HEK293 (cell line): ENCODE data around the gene DES.

ENCODE experiments used
- CTCF ChIA-PET: fragments of 350-600 bp; formaldehyde crosslinking; extraction: SDS; loops from one replicate; lab custom pipeline; 2021; ENCODE audit warnings: antibody characterized with exemption; lab: Yijun Ruan, JAX
- POLR2A ChIA-PET: fragments of 300-600 bp; formaldehyde crosslinking; extraction: SDS; loops from one replicate; lab custom pipeline; 2020; ENCODE audit warnings: antibody characterized with exemption, inconsistent platforms; lab: Yijun Ruan, JAX
- H3K27ac ChIP-seq: fragments of 200-500 bp; sonication (Bioruptor generic); 2 replicates; pipeline ENCODE4 v1.5.1; 2014; ENCODE audit warnings: low read depth, low read length, control low read depth, inconsistent platforms; ENCODE audit errors: extremely low read depth
- H3K36me3 ChIP-seq, 2 experiments: fragments of 200-500 bp in 1 of 2; sonication (Bioruptor generic) in 1 of 2; 1 replicate in 1 of 2; 2 replicates in 1 of 2; pipeline ENCODE4 v1.5.1; 2014 to 2017; ENCODE audit warnings: inconsistent platforms in 2 of 2, low read length in 2 of 2; ENCODE audit not compliant: control insufficient read depth in 2 of 2, insufficient read depth in 1 of 2
- H3K4me1 ChIP-seq: fragments of 200-500 bp; sonication (Bioruptor generic); 2 replicates; pipeline ENCODE4 v1.5.1; 2014; ENCODE audit warnings: mild to moderate bottlenecking, low read length, inconsistent platforms; ENCODE audit not compliant: control insufficient read depth, insufficient read depth
- H3K4me3 ChIP-seq: 2 replicates; pipeline ENCODE4 v1.5.1; 2011; ENCODE audit warnings: low read depth, mild to moderate bottlenecking, control low read depth, low read length, moderate library complexity
- H3K9me3 ChIP-seq: fragments of 200-500 bp; sonication (Bioruptor generic); 2 replicates; pipeline ENCODE4 v1.5.1; 2014; ENCODE audit warnings: low read depth, low read length, inconsistent platforms; ENCODE audit not compliant: control insufficient read depth, insufficient read depth
- BCL11B ChIP-seq: fragments of 450-650 bp; formaldehyde crosslinking; IDR thresholded peaks from 2 replicates; pipeline ENCODE4 v1.5.1; 2016; ENCODE audit warnings: low read depth, missing biosample characterization, missing genetic modification characterization
- HOXD13 ChIP-seq: sonication (generic); formaldehyde crosslinking; IDR thresholded peaks from 2 replicates; pipeline ENCODE4 v1.8.0; 2022; ENCODE audit warnings: missing genetic modification reagents, borderline replicate concordance
- ZNF132 ChIP-seq: fragments of 450-650 bp; formaldehyde crosslinking; IDR thresholded peaks from 2 replicates; pipeline ENCODE4 v1.5.1; 2017; ENCODE audit warnings: missing biosample characterization, missing genetic modification characterization, borderline replicate concordance
- ZNF2 ChIP-seq: fragments of 450-650 bp; formaldehyde crosslinking; IDR thresholded peaks from 2 replicates; pipeline ENCODE4 v1.5.1; 2016; ENCODE audit warnings: missing biosample characterization, missing genetic modification characterization
- ZNF211 ChIP-seq: fragments of 450-650 bp; formaldehyde crosslinking; IDR thresholded peaks from 2 replicates; pipeline ENCODE4 v1.5.1; 2016; ENCODE audit warnings: low read depth, missing biosample characterization, missing genetic modification characterization
- ZNF335 ChIP-seq: fragments of 450-650 bp; formaldehyde crosslinking; conservative IDR thresholded peaks from 2 replicates; pipeline ENCODE4 v1.5.1; 2016; ENCODE audit warnings: missing biosample characterization, missing genetic modification characterization
- ZNF350 ChIP-seq: fragments of 450-650 bp; formaldehyde crosslinking; IDR thresholded peaks from 2 replicates; pipeline ENCODE4 v1.5.0; 2017; ENCODE audit warnings: missing biosample characterization, mild to moderate bottlenecking, missing genetic modification characterization
- ZNF354C ChIP-seq: fragments of 450-650 bp; formaldehyde crosslinking; IDR thresholded peaks from 2 replicates; pipeline ENCODE4 v1.5.1; 2016; ENCODE audit warnings: missing biosample characterization, missing genetic modification characterization, low read depth, borderline replicate concordance
- ZNF37A ChIP-seq: fragments of 450-650 bp; IDR thresholded peaks from 2 replicates; pipeline ENCODE4 v1.5.1; 2018; ENCODE audit warnings: missing biosample characterization, missing genetic modification characterization
- ZNF514 ChIP-seq: fragments of 450-650 bp; formaldehyde crosslinking; IDR thresholded peaks from 2 replicates; pipeline ENCODE4 v1.5.1; 2016; ENCODE audit warnings: missing biosample characterization, missing genetic modification characterization
- ZNF530 ChIP-seq: fragments of 450-650 bp; formaldehyde crosslinking; IDR thresholded peaks from 2 replicates; pipeline ENCODE4 v1.5.1; 2016; ENCODE audit warnings: low read depth, missing biosample characterization, missing genetic modification characterization
- ZNF623 ChIP-seq: fragments of 450-650 bp; formaldehyde crosslinking; IDR thresholded peaks from 2 replicates; pipeline ENCODE4 v1.5.1; 2016; ENCODE audit warnings: missing biosample characterization, missing genetic modification characterization
- ZNF785 ChIP-seq: fragments of 450-650 bp; formaldehyde crosslinking; IDR thresholded peaks from 2 replicates; pipeline ENCODE4 v1.5.1; 2016; ENCODE audit warnings: missing biosample characterization, missing genetic modification characterization
- ZSCAN23 ChIP-seq: fragments of 450-650 bp; formaldehyde crosslinking; IDR thresholded peaks from 2 replicates; pipeline ENCODE4 v1.5.1; 2016; ENCODE audit warnings: missing biosample characterization, missing genetic modification characterization
- TF ChIP-seq, protein P1 (sequence below): fragments of 450-650 bp; formaldehyde crosslinking; IDR thresholded peaks from 2 replicates; pipeline ENCODE4 v1.5.1; 2016; ENCODE audit warnings: missing biosample characterization, missing genetic modification characterization, low read depth
- TF ChIP-seq, protein P2 (sequence below): fragments of 450-650 bp; formaldehyde crosslinking; IDR thresholded peaks from 2 replicates; pipeline ENCODE4 v1.5.1; 2017; ENCODE audit warnings: missing biosample characterization, missing genetic modification characterization
- TF ChIP-seq, protein P3 (sequence below): fragments of 450-650 bp; formaldehyde crosslinking; IDR thresholded peaks from 2 replicates; pipeline ENCODE4 v1.5.1; 2016; ENCODE audit warnings: missing biosample characterization, missing genetic modification characterization
- TF ChIP-seq, protein P4 (sequence below): fragments of 450-650 bp; formaldehyde crosslinking; IDR thresholded peaks from 2 replicates; pipeline ENCODE4 v1.5.1; 2017; ENCODE audit warnings: missing biosample characterization, missing genetic modification characterization
- TF ChIP-seq, protein P5 (sequence below): fragments of 450-650 bp; formaldehyde crosslinking; IDR thresholded peaks from 2 replicates; pipeline ENCODE4 v1.5.1; 2017; ENCODE audit warnings: missing biosample characterization, missing genetic modification characterization

The DES gene

DNA sequence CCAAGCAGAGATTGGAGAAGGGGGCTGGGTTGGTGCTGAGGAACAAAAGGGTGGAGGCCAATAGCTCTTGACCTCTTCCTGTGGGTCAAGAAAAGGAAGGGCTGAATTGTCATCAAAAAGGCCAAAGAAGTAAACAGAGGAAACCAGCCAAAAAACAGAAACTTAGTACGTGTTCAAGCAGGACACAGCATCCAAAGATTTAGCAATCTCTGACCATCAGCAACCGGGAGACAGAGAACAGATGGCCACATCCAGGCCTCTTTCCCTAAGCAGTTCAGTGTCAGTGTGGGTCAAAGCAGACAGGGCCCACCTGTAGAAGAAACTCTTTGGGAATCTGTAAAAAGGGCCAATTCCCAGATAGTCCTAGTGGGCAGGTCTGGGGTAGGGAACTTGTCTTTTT, 33.3 kb upstream of the DES start:
- no peak overlapping the region for H3K27ac ChIP-seq
- ChIA-PET POLR2A (no interaction called here), CTCF (interaction anchor here (0.7 kb wide), 1 partner anchor 344 kb away, joined by 4 read pairs; no protein-coding TSS in a partner anchor)
- H3K9me3 ChIP-seq: no peaks in the 10 kb centered on the region
- H3K36me3 ChIP-seq: peaks cover 0 to 64% of the 10 kb centered on the region in 2 experiments; a peak in 2 of 3 replicates
- TF ChIP-seq ZNF132 (tag by site-specific recombination) (no peak), ZSCAN23 (tag by site-specific recombination) (no peak), ZNF350 (tag by site-specific recombination) (no peak), ZNF335 (tag by site-specific recombination) (no peak), HOXD13 (CRISPR knock-in tag) (no peak), ZNF514 (no peak), ZNF530 (tag by site-specific recombination) (no peak), ZNF37A (tag by site-specific recombination) (no peak), ZNF785 (no peak)
- TF ChIP-seq, protein P1, sequence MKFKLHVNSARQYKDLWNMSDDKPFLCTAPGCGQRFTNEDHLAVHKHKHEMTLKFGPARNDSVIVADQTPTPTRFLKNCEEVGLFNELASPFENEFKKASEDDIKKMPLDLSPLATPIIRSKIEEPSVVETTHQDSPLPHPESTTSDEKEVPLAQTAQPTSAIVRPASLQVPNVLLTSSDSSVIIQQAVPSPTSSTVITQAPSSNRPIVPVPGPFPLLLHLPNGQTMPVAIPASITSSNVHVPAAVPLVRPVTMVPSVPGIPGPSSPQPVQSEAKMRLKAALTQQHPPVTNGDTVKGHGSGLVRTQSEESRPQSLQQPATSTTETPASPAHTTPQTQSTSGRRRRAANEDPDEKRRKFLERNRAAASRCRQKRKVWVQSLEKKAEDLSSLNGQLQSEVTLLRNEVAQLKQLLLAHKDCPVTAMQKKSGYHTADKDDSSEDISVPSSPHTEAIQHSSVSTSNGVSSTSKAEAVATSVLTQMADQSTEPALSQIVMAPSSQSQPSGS (tag by site-specific recombination): no peak
- TF ChIP-seq, protein P2, sequence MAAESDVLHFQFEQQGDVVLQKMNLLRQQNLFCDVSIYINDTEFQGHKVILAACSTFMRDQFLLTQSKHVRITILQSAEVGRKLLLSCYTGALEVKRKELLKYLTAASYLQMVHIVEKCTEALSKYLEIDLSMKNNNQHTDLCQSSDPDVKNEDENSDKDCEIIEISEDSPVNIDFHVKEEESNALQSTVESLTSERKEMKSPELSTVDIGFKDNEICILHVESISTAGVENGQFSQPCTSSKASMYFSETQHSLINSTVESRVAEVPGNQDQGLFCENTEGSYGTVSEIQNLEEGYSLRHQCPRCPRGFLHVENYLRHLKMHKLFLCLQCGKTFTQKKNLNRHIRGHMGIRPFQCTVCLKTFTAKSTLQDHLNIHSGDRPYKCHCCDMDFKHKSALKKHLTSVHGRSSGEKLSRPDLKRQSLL: no peak
- TF ChIP-seq, protein P3, sequence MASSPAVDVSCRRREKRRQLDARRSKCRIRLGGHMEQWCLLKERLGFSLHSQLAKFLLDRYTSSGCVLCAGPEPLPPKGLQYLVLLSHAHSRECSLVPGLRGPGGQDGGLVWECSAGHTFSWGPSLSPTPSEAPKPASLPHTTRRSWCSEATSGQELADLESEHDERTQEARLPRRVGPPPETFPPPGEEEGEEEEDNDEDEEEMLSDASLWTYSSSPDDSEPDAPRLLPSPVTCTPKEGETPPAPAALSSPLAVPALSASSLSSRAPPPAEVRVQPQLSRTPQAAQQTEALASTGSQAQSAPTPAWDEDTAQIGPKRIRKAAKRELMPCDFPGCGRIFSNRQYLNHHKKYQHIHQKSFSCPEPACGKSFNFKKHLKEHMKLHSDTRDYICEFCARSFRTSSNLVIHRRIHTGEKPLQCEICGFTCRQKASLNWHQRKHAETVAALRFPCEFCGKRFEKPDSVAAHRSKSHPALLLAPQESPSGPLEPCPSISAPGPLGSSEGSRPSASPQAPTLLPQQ (tag by site-specific recombination): no peak
- TF ChIP-seq, protein P4, sequence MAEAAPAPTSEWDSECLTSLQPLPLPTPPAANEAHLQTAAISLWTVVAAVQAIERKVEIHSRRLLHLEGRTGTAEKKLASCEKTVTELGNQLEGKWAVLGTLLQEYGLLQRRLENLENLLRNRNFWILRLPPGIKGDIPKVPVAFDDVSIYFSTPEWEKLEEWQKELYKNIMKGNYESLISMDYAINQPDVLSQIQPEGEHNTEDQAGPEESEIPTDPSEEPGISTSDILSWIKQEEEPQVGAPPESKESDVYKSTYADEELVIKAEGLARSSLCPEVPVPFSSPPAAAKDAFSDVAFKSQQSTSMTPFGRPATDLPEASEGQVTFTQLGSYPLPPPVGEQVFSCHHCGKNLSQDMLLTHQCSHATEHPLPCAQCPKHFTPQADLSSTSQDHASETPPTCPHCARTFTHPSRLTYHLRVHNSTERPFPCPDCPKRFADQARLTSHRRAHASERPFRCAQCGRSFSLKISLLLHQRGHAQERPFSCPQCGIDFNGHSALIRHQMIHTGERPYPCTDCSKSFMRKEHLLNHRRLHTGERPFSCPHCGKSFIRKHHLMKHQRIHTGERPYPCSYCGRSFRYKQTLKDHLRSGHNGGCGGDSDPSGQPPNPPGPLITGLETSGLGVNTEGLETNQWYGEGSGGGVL (tag by site-specific recombination): no peak
- TF ChIP-seq, protein P5, sequence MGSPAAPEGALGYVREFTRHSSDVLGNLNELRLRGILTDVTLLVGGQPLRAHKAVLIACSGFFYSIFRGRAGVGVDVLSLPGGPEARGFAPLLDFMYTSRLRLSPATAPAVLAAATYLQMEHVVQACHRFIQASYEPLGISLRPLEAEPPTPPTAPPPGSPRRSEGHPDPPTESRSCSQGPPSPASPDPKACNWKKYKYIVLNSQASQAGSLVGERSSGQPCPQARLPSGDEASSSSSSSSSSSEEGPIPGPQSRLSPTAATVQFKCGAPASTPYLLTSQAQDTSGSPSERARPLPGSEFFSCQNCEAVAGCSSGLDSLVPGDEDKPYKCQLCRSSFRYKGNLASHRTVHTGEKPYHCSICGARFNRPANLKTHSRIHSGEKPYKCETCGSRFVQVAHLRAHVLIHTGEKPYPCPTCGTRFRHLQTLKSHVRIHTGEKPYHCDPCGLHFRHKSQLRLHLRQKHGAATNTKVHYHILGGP (tag by site-specific recombination): no peak
- H3K4me1 ChIP-seq: peaks cover 6% of the 10 kb centered on the region
- H3K4me3 ChIP-seq: no peak overlapping the region

DNA sequence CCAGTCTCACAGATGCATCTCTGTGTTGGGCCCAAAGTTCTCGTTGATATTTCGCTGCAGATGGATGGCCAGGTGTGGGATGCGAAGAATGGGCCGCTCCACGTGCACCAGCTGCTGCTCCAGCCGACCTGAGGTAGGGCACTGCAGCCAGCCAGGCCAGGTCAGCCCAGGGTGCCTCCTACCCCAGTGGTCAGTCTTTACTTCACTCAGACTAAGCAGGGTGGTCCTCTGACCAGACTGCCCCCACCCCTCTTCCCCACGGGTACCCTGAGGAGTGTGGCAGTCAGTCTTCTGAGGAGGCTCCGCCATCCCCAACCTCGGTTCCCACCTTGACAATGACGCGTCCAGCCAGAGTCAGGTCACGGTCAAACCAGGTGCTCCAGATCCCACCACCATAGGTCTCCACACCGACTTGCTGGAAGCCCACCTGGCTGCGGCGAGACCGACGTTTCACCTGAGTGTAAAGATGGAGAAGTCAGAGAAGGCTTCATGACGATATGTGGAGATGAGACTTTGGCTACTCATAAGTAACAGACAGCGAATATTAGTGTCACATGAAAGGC, 32.1 kb upstream of the DES start:
- POLR2A ChIA-PET: interaction anchor here (2.1 kb wide), 1 partner anchor 8 kb away, joined by 11 read pairs; no protein-coding TSS in a partner anchor
- no peak overlapping the region for H3K4me3 ChIP-seq
- no peaks in the 10 kb centered on the region for H3K9me3 ChIP-seq
- peaks cover 6% of the 10 kb centered on the region for H3K4me1 ChIP-seq
- H3K27ac ChIP-seq: no peak overlapping the region
- TF ChIP-seq ZNF211: no peak
- no peak for TF ChIP-seq ZNF623
- no peak for TF ChIP-seq ZNF2
- TF ChIP-seq BCL11B (tag by site-specific recombination): no peak
- TF ChIP-seq ZNF354C (tag by site-specific recombination): no peak
- peaks cover 0 to 55% of the 10 kb centered on the region in 2 experiments; a peak in 2 of 3 replicates for H3K36me3 ChIP-seq
- CTCF ChIA-PET: interaction anchor here (8.8 kb wide), 1 partner anchor 17 kb away, joined by 91 read pairs; no protein-coding TSS in a partner anchor
